Right atrium auricular region (tissue), 2 donors: Measurements from ENCODE around the gene CAPN1. TPM values are rescaled to one million over a fixed set of nuclear protein-coding genes. Genes with fewer than 3 reads are reported as not detected.

ENCODE experiments used
- DNase-seq: peaks from one replicate; pipeline ENCODE4 v3.0.0-alpha.2; 2019; ENCODE audit warnings: low spot score
- H3K27ac ChIP-seq, 2 donors: fragments of 200-600 bp; sonication (generic); 1 replicate in 1 of 2; 2 replicates in 1 of 2; pipeline ENCODE4 v1.5.1; 2016 to 2019
- H3K27me3 ChIP-seq, 2 donors: fragments of 200-600 bp; sonication (generic); one replicate each; pipeline versions ENCODE4 v1.5.1 to v1.6.0; 2017 to 2019
- H3K36me3 ChIP-seq: fragments of 200-600 bp; sonication (generic); one replicate; pipeline ENCODE4 v1.5.1; 2016
- H3K4me1 ChIP-seq, 2 donors: fragments of 200-600 bp; sonication (generic); one replicate each; pipeline versions ENCODE4 v1.5.1 to v1.6.0; 2017 to 2019
- H3K4me3 ChIP-seq, 2 donors: fragments of 200-600 bp; sonication (generic); 1 replicate in 1 of 2; 2 replicates in 1 of 2; pipeline ENCODE4 v1.5.1; 2017 to 2019; ENCODE audit warnings: mild to moderate bottlenecking in 1 of 2, moderate library complexity in 1 of 2
- H3K9me3 ChIP-seq, 2 donors: fragments of 200-600 bp; sonication (generic); one replicate each; pipeline ENCODE4 v1.5.1; 2019
- CTCF ChIP-seq, 2 donors: fragments of 200-600 bp; sonication (generic); IDR thresholded peaks; one replicate each; pipeline ENCODE4 v1.5.1; 2019; ENCODE audit warnings: antibody characterized with exemption in 2 of 2
- total RNA-seq, 2 donors: library from RNA; depleted of rRNA; stranded (reverse); fragments of >200 nt; gene quantifications; one replicate each; pipeline ENCODE4 v1.1.0, GENCODE V29; 2016

The CAPN1 gene
- total RNA-seq, 2 donors from 2014 or later = 89.9 to 93.0 TPM

- H3K4me3 ChIP-seq = no peak overlapping the region
- H3K9me3 ChIP-seq = no peaks in the 10 kb centered on the region
- no peak for DNase-seq
- H3K36me3 ChIP-seq = no peaks in the 10 kb centered on the region
- H3K4me1 ChIP-seq = no peaks in the 10 kb centered on the region
- no peak for TF ChIP-seq CTCF (IDR thresholded peaks at IDR 0.05)
- H3K27ac ChIP-seq = no peak overlapping the region
- no peaks in the 10 kb centered on the region for H3K27me3 ChIP-seq
Observed at GRCh38 chr11:65156926-65157325, 24.8 kb upstream of the CAPN1 start.

- Histone ChIP-seq H3K27ac (no peak overlapping the region), H3K36me3 (no peaks in the 10 kb centered on the region), H3K27me3 (no peaks in the 10 kb centered on the region), H3K4me3 (no peak overlapping the region), H3K4me1 (no peaks in the 10 kb centered on the region), H3K9me3 (no peaks in the 10 kb centered on the region)
- no peak for DNase-seq
- TF ChIP-seq CTCF (IDR thresholded peaks at IDR 0.05) = no peak
Observed at GRCh38 chr11:65157336-65157735, 24.4 kb upstream of the CAPN1 start.

- Histone ChIP-seq H3K27me3 (no peaks in the 10 kb centered on the region), H3K36me3 (no peaks in the 10 kb centered on the region), H3K4me3 (no peak overlapping the region), H3K27ac (no peak overlapping the region), H3K9me3 (no peaks in the 10 kb centered on the region), H3K4me1 (no peaks in the 10 kb centered on the region)
- no peak for TF ChIP-seq CTCF (IDR thresholded peaks at IDR 0.05)
- no peak for DNase-seq
Observed at GRCh38 chr11:65159012-65159411, 22.7 kb upstream of the CAPN1 start.

GRCh38 chr11:65160643-65161042 lies 21.1 kb upstream of the CAPN1 start:
- Histone ChIP-seq H3K4me3 (no peak overlapping the region), H3K36me3 (no peaks in the 10 kb centered on the region), H3K9me3 (no peaks in the 10 kb centered on the region), H3K4me1 (no peaks in the 10 kb centered on the region), H3K27me3 (no peaks in the 10 kb centered on the region), H3K27ac (no peak overlapping the region)
- no peak for TF ChIP-seq CTCF (IDR thresholded peaks at IDR 0.05)
- DNase-seq = no peak

GRCh38 chr11:65163684-65164083 lies 18.0 kb upstream of the CAPN1 start:
- H3K27ac ChIP-seq = no peak overlapping the region
- H3K4me3 ChIP-seq = no peak overlapping the region
- H3K4me1 ChIP-seq = no peaks in the 10 kb centered on the region
- H3K9me3 ChIP-seq = no peaks in the 10 kb centered on the region
- no peaks in the 10 kb centered on the region for H3K27me3 ChIP-seq
- H3K36me3 ChIP-seq = no peaks in the 10 kb centered on the region
- no peak for TF ChIP-seq CTCF (IDR thresholded peaks at IDR 0.05)
- DNase-seq = no peak
